GM12878 (cell line): ENCODE results near the gene RSL24D1. TPM values are rescaled to one million over a fixed set of nuclear protein-coding genes. Genes with fewer than 3 reads are reported as not detected.

Source experiments
- ATAC-seq: fragments of 200-7000 bp; cut with Tn5 transposase; 3 replicates; pipeline ENCODE4 v1.9.1; 2020; ENCODE audit warnings: mild to moderate bottlenecking, moderate library complexity
- BruUV-seq: library from RNA; stranded (reverse); fragments of 400-500 nt; replicated peaks from 2 replicates; lab custom pipeline; 2021; lab: Mats Ljungman, UMichigan
- CTCF ChIA-PET: fragments of 300-600 bp; sonication (Branson Sonifier 250); formaldehyde crosslinking; extraction: SDS; loops from one replicate; lab custom pipeline; 2021; ENCODE audit warnings: inconsistent platforms; lab: Yijun Ruan, JAX
- POLR2A ChIA-PET: fragments of 350-600 bp; formaldehyde crosslinking; extraction: SDS; loops from one replicate; lab custom pipeline; 2021; ENCODE audit warnings: inconsistent platforms; lab: Charles Lee
- RAD21 ChIA-PET: fragments of 300-600 bp; sonication (Branson Sonifier 250); formaldehyde crosslinking; loops from one replicate; lab custom pipeline; 2023; ENCODE audit warnings: antibody characterized with exemption; ENCODE audit not compliant: unreplicated experiment; lab: Charles Lee
- SMC1A ChIA-PET: fragments of 300-600 bp; sonication (Branson Sonifier 250); formaldehyde crosslinking; loops from one replicate; lab custom pipeline; 2023; ENCODE audit not compliant: unreplicated experiment, uncharacterized antibody; lab: Charles Lee
- DNase-seq: peaks from one replicate; pipeline ENCODE4 v3.0.0-alpha.2; 2011; ENCODE audit warnings: low read depth, low spot score
- FAIRE-seq: peaks from 3 replicates; lab custom pipeline; 2011; peaks lifted over from hg19 to GRCh38; lab: Jason Lieb, UNC
- H2AFZ ChIP-seq: 2 replicates; pipeline ENCODE4 v1.6.0; 2011; ENCODE audit warnings: low read depth, low read length, control low read depth; ENCODE audit not compliant: control insufficient read depth
- H3K27ac ChIP-seq: 2 replicates; pipeline ENCODE4 v1.5.1; 2011; ENCODE audit warnings: control low read depth; ENCODE audit not compliant: control insufficient read depth, insufficient read depth
- H3K27me3 ChIP-seq, 2 experiments: replicated peaks in 1 of 2; 2 replicates each; pipeline versions ENCODE4 v1.6.0 to v1.6.1; 2011; ENCODE audit warnings: low read length in 1 of 2; ENCODE audit not compliant: control insufficient read depth in 2 of 2, insufficient read depth in 2 of 2
- H3K36me3 ChIP-seq, 2 experiments: 2 replicates each; pipeline ENCODE4 v1.5.1; 2011; ENCODE audit warnings: low read length in 1 of 2; ENCODE audit not compliant: control insufficient read depth in 2 of 2, insufficient read depth in 2 of 2
- H3K4me1 ChIP-seq: 2 replicates; pipeline ENCODE4 v1.6.1; 2011; ENCODE audit warnings: mild to moderate bottlenecking, low read length, moderate library complexity, mixed read lengths; ENCODE audit not compliant: control insufficient read depth, insufficient read depth
- H3K4me2 ChIP-seq: 2 replicates; pipeline ENCODE4 v1.6.0; 2011; ENCODE audit warnings: control low read depth; ENCODE audit not compliant: control insufficient read depth, insufficient read depth
- H3K4me3 ChIP-seq: fragments of 200-600 bp; sonication (generic); 2 replicates; pipeline ENCODE4 v1.5.1; 2016
- H3K79me2 ChIP-seq: 2 replicates; pipeline ENCODE4 v1.6.0; 2011; ENCODE audit warnings: low read length; ENCODE audit not compliant: control insufficient read depth, insufficient read depth
- H3K9ac ChIP-seq: 2 replicates; pipeline ENCODE4 v1.8.0; 2011; ENCODE audit warnings: low read length, control low read depth, mixed read lengths; ENCODE audit not compliant: control insufficient read depth, insufficient read depth
- H3K9me3 ChIP-seq: replicated peaks from 3 replicates; pipeline ENCODE4 v1.5.1; 2011; ENCODE audit warnings: mild to moderate bottlenecking, low read length; ENCODE audit not compliant: control insufficient read depth, insufficient read depth
- H4K20me1 ChIP-seq: 2 replicates; pipeline ENCODE4 v1.6.0; 2011; ENCODE audit not compliant: control insufficient read depth, insufficient read depth
- CBFB ChIP-seq: IDR thresholded peaks from 2 replicates; pipeline ENCODE4 v1.6.1; 2016; ENCODE audit warnings: antibody characterized with exemption, low read depth
- CHD2 ChIP-seq: IDR thresholded peaks from 2 replicates; pipeline ENCODE4 v1.6.1; 2011; ENCODE audit warnings: low read depth, low read length, improper control_type of control experiment, borderline replicate concordance
- EED ChIP-seq: sonication (generic); IDR thresholded peaks from 2 replicates; pipeline ENCODE4 v1.6.1; 2016; ENCODE audit warnings: antibody characterized with exemption, low read depth
- FOXK2 ChIP-seq: fragments of 450-650 bp; IDR thresholded peaks from 2 replicates; pipeline ENCODE4 v1.6.1; 2017; ENCODE audit warnings: mild to moderate bottlenecking, moderate library complexity
- HDGF ChIP-seq: fragments of 450-650 bp; IDR thresholded peaks from 2 replicates; pipeline ENCODE4 v1.6.1; 2016; ENCODE audit warnings: antibody characterized with exemption
- MYB ChIP-seq: fragments of 150-350 bp; IDR thresholded peaks from 2 replicates; pipeline ENCODE4 v1.6.1; 2014; ENCODE audit warnings: mild to moderate bottlenecking, low read depth, low read length, borderline replicate concordance
- SMAD1 ChIP-seq: fragments of 450-650 bp; IDR thresholded peaks from 2 replicates; pipeline ENCODE4 v1.6.1; 2018; ENCODE audit warnings: mild to moderate bottlenecking, low read depth; ENCODE audit not compliant: partially characterized antibody
- SPI1 ChIP-seq: IDR thresholded peaks from 2 replicates; pipeline ENCODE4 v1.6.1; 2011; ENCODE audit warnings: low read depth, mild to moderate bottlenecking, low read length, moderate library complexity, borderline replicate concordance; ENCODE audit not compliant: insufficient read depth
- TCF3 ChIP-seq: IDR thresholded peaks from 2 replicates; pipeline ENCODE4 v1.6.1; 2012; ENCODE audit warnings: low read depth, mild to moderate bottlenecking, low read length, borderline replicate concordance; ENCODE audit not compliant: insufficient read depth
- ZNF207 ChIP-seq: fragments of 450-650 bp; IDR thresholded peaks from 2 replicates; pipeline ENCODE4 v1.6.1; 2014; ENCODE audit warnings: antibody characterized with exemption, mild to moderate bottlenecking, borderline replicate concordance
- in situ Hi-C: fragments of 300-500 bp; cut with MboI; formaldehyde crosslinking; loops from 9 replicates; pipeline ENCODE4 v1.14.3; 2018; ENCODE audit warnings: mixed read lengths
- intact Hi-C: fragments of 100-400 bp; cut with micrococcal nuclease; formaldehyde crosslinking; loops from one replicate; pipeline ENCODE4 v1.14.2; 2022; ENCODE audit not compliant: unreplicated experiment
- polyA plus RNA-seq, 11 experiments: library from polyadenylated mRNA; depleted of rRNA in 4 of 11; unstranded in 6 of 11; stranded (reverse) in 5 of 11; fragments of >200 nt; fragmentation: Nextera tagmentation in 4 of 11; fragmentation: Illumina TruSeq in 1 of 11; extraction: Ambion mirVana in 4 of 11; extraction: Trizol in 1 of 11; gene quantifications; 1 replicate in 1 of 11; 2 replicates in 10 of 11; pipeline versions ENCODE4 v1.2.1 to v1.2.3, GENCODE V29; 2011 to 2016; ENCODE audit warnings: inconsistent platforms in 2 of 11, missing spikeins in 2 of 11, low read depth in 1 of 11
- total RNA-seq, 4 experiments: library from RNA; depleted of rRNA in 3 of 4; stranded (reverse); fragments of >200 nt in 3 of 4; fragmentation: Illumina TruSeq in 1 of 4; extraction: Trizol in 1 of 4; gene quantifications; 2 replicates each; pipeline versions ENCODE4 v1.2.1 to v1.2.3, GENCODE V29; 2013 to 2021
- TF ChIP-seq, protein P1 (sequence below): IDR thresholded peaks from 2 replicates; pipeline ENCODE4 v1.6.1; 2012; ENCODE audit warnings: low read length, inconsistent platforms
- TF ChIP-seq, protein P2 (sequence below): IDR thresholded peaks from 2 replicates; pipeline ENCODE4 v1.6.1; 2012; ENCODE audit warnings: mild to moderate bottlenecking, low read depth, low read length
- TF ChIP-seq, protein P3 (sequence below): fragments of 450-650 bp; IDR thresholded peaks from 2 replicates; pipeline ENCODE4 v1.6.1; 2017; ENCODE audit warnings: mild to moderate bottlenecking, moderate library complexity
- TF ChIP-seq, protein P4 (sequence below): fragments of 450-650 bp; IDR thresholded peaks from 2 replicates; pipeline ENCODE4 v1.6.1; 2014; ENCODE audit warnings: mild to moderate bottlenecking

RSL24D1 gene
- total and polyA plus RNA-seq, 10 of the 15 experiments (the other 5 are each of a cell fraction or from before 2014, with no cell fraction given) = 94.9 to 249 (median 121) TPM

DNA sequence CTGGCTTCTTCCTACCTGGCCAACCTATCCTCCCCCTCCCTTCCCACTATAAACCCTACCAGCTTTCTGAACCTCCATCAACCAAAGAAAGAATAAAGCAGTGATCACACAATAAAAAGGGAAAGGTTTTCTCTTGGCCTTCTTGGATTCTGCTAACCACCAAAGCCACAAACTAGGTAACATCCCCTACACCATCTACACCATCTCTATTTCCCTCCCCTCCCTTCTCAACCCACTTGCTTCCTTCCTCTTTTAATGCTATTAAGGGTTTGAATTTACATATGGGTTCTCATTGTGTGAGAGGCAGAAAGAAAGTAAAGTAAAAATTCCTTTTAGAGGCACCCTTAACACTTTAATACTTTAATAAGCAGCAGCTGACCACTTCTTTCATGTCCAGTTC, 25.8 kb upstream of the RSL24D1 start:
- no peak overlapping the region for H3K9ac ChIP-seq
- FAIRE-seq (peak; percentile 91), ATAC-seq (peak; percentile 71), DNase-seq (peak; percentile 45)
- H3K27me3 ChIP-seq = no peaks in the 10 kb centered on the region
- RAD21 ChIA-PET = interaction anchor here (1.0 to 3.1 kb wide), 7 partner anchors 33 to 656 kb away, joined by 3 to 20 read pairs (median 5); no protein-coding TSS in a partner anchor
- BruUV-seq = no TSS peak
- no peaks in the 10 kb centered on the region for H4K20me1 ChIP-seq
- peak overlapping the region; percentile 83 for H3K4me2 ChIP-seq
- CTCF ChIA-PET = interaction anchor here (0.6 to 2.5 kb wide), 6 partner anchors 26 to 217 kb away, joined by 3 to 11 read pairs (median 4); partner anchors contain the start of gene RSL24D1
- no peaks in the 10 kb centered on the region for H3K9me3 ChIP-seq
- in situ Hi-C loops = loop anchor here (5.0 kb wide), 1 partner anchor 60 kb away; no protein-coding TSS in a partner anchor
- peak overlapping the region; percentile 60; the same call in 1 of the 2 replicates for H3K27ac ChIP-seq
- intact Hi-C loops = loop anchor here (5.0 kb wide), 1 partner anchor 35 kb away; no protein-coding TSS in a partner anchor
- H2AFZ ChIP-seq = no peak overlapping the region
- POLR2A ChIA-PET = interaction anchor here (1.9 kb wide), 1 partner anchor 59 kb away, joined by 9 read pairs; no protein-coding TSS in a partner anchor
- no peak overlapping the region for H3K4me3 ChIP-seq
- H3K36me3 ChIP-seq = peaks cover 0 to 2% of the 10 kb centered on the region in 2 experiments; a peak in 2 of 4 replicates
- no peaks in the 10 kb centered on the region for H3K79me2 ChIP-seq
- peaks cover 33% of the 10 kb centered on the region for H3K4me1 ChIP-seq
- SMC1A ChIA-PET = interaction anchor here (0.9 to 7.4 kb wide), 7 partner anchors 9 to 96 kb away, joined by 3 to 110 read pairs (median 5); partner anchors contain the start of genes PIGB and PIGBOS1
- TF ChIP-seq ZNF207 (no peak), EED (peak; percentile 75), HDGF (peak; percentile 15; the same call in 1 of the 2 replicates), SMAD1 (no peak), CHD2 (no peak), SPI1 (peak; percentile 21; the same call in 1 of the 2 replicates), TCF3 (no peak), CBFB (peak; percentile 89), FOXK2 (no peak), MYB (no peak)
- TF ChIP-seq, protein P1, sequence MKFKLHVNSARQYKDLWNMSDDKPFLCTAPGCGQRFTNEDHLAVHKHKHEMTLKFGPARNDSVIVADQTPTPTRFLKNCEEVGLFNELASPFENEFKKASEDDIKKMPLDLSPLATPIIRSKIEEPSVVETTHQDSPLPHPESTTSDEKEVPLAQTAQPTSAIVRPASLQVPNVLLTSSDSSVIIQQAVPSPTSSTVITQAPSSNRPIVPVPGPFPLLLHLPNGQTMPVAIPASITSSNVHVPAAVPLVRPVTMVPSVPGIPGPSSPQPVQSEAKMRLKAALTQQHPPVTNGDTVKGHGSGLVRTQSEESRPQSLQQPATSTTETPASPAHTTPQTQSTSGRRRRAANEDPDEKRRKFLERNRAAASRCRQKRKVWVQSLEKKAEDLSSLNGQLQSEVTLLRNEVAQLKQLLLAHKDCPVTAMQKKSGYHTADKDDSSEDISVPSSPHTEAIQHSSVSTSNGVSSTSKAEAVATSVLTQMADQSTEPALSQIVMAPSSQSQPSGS = no peak
- TF ChIP-seq, protein P2, sequence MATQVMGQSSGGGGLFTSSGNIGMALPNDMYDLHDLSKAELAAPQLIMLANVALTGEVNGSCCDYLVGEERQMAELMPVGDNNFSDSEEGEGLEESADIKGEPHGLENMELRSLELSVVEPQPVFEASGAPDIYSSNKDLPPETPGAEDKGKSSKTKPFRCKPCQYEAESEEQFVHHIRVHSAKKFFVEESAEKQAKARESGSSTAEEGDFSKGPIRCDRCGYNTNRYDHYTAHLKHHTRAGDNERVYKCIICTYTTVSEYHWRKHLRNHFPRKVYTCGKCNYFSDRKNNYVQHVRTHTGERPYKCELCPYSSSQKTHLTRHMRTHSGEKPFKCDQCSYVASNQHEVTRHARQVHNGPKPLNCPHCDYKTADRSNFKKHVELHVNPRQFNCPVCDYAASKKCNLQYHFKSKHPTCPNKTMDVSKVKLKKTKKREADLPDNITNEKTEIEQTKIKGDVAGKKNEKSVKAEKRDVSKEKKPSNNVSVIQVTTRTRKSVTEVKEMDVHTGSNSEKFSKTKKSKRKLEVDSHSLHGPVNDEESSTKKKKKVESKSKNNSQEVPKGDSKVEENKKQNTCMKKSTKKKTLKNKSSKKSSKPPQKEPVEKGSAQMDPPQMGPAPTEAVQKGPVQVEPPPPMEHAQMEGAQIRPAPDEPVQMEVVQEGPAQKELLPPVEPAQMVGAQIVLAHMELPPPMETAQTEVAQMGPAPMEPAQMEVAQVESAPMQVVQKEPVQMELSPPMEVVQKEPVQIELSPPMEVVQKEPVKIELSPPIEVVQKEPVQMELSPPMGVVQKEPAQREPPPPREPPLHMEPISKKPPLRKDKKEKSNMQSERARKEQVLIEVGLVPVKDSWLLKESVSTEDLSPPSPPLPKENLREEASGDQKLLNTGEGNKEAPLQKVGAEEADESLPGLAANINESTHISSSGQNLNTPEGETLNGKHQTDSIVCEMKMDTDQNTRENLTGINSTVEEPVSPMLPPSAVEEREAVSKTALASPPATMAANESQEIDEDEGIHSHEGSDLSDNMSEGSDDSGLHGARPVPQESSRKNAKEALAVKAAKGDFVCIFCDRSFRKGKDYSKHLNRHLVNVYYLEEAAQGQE = no peak
- TF ChIP-seq, protein P3, sequence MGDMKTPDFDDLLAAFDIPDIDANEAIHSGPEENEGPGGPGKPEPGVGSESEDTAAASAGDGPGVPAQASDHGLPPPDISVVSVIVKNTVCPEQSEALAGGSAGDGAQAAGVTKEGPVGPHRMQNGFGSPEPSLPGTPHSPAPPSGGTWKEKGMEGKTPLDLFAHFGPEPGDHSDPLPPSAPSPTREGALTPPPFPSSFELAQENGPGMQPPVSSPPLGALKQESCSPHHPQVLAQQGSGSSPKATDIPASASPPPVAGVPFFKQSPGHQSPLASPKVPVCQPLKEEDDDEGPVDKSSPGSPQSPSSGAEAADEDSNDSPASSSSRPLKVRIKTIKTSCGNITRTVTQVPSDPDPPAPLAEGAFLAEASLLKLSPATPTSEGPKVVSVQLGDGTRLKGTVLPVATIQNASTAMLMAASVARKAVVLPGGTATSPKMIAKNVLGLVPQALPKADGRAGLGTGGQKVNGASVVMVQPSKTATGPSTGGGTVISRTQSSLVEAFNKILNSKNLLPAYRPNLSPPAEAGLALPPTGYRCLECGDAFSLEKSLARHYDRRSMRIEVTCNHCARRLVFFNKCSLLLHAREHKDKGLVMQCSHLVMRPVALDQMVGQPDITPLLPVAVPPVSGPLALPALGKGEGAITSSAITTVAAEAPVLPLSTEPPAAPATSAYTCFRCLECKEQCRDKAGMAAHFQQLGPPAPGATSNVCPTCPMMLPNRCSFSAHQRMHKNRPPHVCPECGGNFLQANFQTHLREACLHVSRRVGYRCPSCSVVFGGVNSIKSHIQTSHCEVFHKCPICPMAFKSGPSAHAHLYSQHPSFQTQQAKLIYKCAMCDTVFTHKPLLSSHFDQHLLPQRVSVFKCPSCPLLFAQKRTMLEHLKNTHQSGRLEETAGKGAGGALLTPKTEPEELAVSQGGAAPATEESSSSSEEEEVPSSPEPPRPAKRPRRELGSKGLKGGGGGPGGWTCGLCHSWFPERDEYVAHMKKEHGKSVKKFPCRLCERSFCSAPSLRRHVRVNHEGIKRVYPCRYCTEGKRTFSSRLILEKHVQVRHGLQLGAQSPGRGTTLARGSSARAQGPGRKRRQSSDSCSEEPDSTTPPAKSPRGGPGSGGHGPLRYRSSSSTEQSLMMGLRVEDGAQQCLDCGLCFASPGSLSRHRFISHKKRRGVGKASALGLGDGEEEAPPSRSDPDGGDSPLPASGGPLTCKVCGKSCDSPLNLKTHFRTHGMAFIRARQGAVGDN = no peak
- TF ChIP-seq, protein P4, sequence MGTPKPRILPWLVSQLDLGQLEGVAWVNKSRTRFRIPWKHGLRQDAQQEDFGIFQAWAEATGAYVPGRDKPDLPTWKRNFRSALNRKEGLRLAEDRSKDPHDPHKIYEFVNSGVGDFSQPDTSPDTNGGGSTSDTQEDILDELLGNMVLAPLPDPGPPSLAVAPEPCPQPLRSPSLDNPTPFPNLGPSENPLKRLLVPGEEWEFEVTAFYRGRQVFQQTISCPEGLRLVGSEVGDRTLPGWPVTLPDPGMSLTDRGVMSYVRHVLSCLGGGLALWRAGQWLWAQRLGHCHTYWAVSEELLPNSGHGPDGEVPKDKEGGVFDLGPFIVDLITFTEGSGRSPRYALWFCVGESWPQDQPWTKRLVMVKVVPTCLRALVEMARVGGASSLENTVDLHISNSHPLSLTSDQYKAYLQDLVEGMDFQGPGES = no peak
